ENCODE results near the gene TOP2A.
A peak's percentile ranks its signal among the peaks of the same experiment; 100 is the strongest.

The TOP2A gene

DNA sequence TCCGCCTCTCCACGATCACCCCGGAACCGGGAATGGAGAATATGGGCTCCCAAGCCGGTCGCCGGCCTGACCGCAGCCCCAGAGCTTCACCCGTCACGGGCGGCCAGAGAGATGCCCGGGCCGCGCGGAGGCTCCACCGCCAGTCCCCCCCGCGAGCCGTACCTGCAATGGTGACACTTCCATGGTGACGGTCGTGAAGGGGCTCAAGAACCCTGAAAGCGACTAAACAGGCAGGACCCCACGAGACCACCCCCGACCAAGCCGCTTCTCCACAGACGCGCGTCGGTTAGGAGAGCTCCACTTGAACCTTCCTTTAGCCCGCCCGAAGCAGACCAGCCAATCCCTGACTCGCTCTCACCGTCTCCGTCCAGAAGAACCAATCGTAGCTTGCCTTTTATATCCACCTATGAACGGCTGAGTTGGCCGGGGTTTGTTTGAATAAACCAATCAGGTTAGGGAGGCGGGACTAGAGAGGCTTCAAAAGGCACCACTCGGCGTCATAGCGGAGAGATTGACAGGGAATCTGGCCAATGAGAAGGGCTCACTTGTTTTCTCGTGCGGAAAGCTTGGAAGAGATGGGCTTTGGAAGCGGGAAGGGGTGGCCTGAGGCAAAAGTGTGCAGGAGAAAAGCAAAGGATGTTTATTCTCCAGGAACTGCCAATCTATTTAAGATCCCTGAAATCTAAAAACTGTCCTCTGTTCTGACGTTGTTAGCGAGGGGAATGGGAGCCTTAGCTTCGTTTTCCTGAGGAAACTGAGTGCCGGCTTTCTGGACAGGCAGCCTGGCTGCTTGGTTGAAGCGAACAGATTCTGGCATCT lies at the start of gene TOP2A:
Gene TOP2A, minus strand, starts transcription at position 288 of the 819 bp plus-strand sequence. Its CDS starts 105 bp downstream, at position 183.
- peaks cover 28% of the 10 kb centered on the region for H3K36me3 ChIP-seq (ENCODE audit: insufficient read depth, low read length)
- no peaks in the 10 kb centered on the region for H3K27me3 ChIP-seq (ENCODE audit: insufficient read depth, low read length)
- no peaks in the 10 kb centered on the region for H3K9me3 ChIP-seq (ENCODE audit: low read length)
- H2AFZ ChIP-seq (ENCODE audit: low read depth, low read length): peak within 1 kb of the TSS; percentile 91
- H3K4me1 ChIP-seq (ENCODE audit: insufficient read depth, low read length): peaks cover 27% of the 10 kb centered on the region
- H3K4me3 ChIP-seq (ENCODE audit: low read length): peak within 1 kb of the TSS; percentile 70

DNA sequence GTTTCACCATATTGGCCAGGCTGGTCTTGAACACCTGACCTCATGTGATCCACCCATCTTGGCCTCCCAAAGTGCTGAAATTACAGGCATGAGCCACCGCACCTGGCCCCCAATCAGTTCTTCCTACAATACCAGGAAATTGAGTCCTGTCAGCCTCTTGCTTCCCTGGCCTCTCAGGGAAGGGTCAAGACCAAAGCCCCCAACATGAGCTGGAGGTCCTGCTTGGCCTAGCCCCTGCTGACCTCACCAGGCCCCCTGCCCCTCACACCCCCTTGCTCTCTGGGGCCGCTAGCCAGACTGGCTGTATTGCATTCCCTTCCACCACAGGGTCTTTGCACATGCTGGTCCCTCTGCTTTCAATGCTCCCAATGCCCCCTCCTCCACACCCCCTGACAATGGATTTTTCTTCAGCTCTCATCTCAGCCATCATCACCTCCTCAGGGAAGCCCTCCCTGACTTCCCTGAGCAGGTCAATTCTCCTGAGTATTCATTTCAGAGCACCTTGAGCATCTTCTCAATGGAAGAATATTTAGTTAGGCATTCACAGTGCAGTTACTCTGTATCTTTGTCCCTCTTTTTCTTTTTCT lies 49.7 kb upstream of the TOP2A start:
- H3K9me3 ChIP-seq (ENCODE audit: low read length): peaks cover 6% of the 10 kb centered on the region
- no peak overlapping the region for H2AFZ ChIP-seq (ENCODE audit: low read depth, low read length)
- H3K27me3 ChIP-seq (ENCODE audit: insufficient read depth, low read length): no peaks in the 10 kb centered on the region
- peaks cover 13% of the 10 kb centered on the region for H3K4me1 ChIP-seq (ENCODE audit: insufficient read depth, low read length)
- no peaks in the 10 kb centered on the region for H3K36me3 ChIP-seq (ENCODE audit: insufficient read depth, low read length)
- H3K4me3 ChIP-seq (ENCODE audit: low read length): no peak overlapping the region

DNA sequence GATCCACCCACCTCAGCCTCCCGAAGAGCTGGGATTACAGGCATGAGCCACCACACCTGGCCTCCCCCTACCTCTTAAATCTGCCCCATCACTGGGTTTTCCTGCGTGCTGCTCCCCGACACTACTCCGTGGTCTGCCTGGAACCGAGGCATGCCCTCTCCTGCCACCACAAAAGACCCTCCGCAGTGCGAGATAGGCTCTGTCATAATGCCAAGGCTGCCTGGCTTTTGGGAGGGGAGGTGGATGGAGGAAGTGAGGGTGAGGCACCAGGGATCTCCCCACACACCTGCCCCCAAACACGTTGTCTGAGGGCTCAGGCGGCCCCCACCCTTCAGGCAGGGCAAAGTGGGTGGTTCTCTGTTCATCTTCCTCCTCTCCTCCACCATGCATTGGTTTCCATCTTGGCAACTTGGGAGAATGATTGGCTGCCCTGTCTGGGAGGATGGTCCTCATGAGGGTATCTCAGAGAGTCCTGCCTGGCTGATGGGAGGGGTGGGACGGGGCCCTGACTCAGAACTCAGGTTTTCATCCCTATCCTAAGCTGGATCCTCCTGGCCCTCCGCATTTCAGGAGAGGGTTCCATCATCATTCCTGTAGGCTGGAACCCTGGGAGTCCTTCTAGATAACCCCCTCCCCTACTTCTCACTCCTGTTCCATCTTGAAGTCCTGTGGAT lies 48.7 kb upstream of the TOP2A start:
- Histone ChIP-seq H3K4me1 (ENCODE audit: insufficient read depth, low read length) (peaks cover 15% of the 10 kb centered on the region), H3K36me3 (ENCODE audit: insufficient read depth, low read length) (no peaks in the 10 kb centered on the region), H2AFZ (ENCODE audit: low read depth, low read length) (no peak overlapping the region), H3K27me3 (ENCODE audit: insufficient read depth, low read length) (no peaks in the 10 kb centered on the region), H3K4me3 (ENCODE audit: low read length) (no peak overlapping the region), H3K9me3 (ENCODE audit: low read length) (no peaks in the 10 kb centered on the region)

- H3K4me3 ChIP-seq (ENCODE audit: low read length): no peak overlapping the region
- H2AFZ ChIP-seq (ENCODE audit: low read depth, low read length): no peak overlapping the region
- no peaks in the 10 kb centered on the region for H3K9me3 ChIP-seq (ENCODE audit: low read length)
- H3K27me3 ChIP-seq (ENCODE audit: insufficient read depth, low read length): no peaks in the 10 kb centered on the region
- peaks cover 10% of the 10 kb centered on the region for H3K4me1 ChIP-seq (ENCODE audit: insufficient read depth, low read length)
- H3K36me3 ChIP-seq (ENCODE audit: insufficient read depth, low read length): no peaks in the 10 kb centered on the region
These were observed 46.7 kb upstream of the TOP2A start for GRCh38 chr17:40464392-40464855.

- Histone ChIP-seq H3K4me1 (ENCODE audit: insufficient read depth, low read length) (peaks cover 10% of the 10 kb centered on the region), H3K4me3 (ENCODE audit: low read length) (no peak overlapping the region), H3K36me3 (ENCODE audit: insufficient read depth, low read length) (no peaks in the 10 kb centered on the region), H2AFZ (ENCODE audit: low read depth, low read length) (peak overlapping the region; percentile 28), H3K9me3 (ENCODE audit: low read length) (no peaks in the 10 kb centered on the region), H3K27me3 (ENCODE audit: insufficient read depth, low read length) (no peaks in the 10 kb centered on the region)
These were observed 45.4 kb upstream of the TOP2A start for GRCh38 chr17:40463122-40463550.

DNA sequence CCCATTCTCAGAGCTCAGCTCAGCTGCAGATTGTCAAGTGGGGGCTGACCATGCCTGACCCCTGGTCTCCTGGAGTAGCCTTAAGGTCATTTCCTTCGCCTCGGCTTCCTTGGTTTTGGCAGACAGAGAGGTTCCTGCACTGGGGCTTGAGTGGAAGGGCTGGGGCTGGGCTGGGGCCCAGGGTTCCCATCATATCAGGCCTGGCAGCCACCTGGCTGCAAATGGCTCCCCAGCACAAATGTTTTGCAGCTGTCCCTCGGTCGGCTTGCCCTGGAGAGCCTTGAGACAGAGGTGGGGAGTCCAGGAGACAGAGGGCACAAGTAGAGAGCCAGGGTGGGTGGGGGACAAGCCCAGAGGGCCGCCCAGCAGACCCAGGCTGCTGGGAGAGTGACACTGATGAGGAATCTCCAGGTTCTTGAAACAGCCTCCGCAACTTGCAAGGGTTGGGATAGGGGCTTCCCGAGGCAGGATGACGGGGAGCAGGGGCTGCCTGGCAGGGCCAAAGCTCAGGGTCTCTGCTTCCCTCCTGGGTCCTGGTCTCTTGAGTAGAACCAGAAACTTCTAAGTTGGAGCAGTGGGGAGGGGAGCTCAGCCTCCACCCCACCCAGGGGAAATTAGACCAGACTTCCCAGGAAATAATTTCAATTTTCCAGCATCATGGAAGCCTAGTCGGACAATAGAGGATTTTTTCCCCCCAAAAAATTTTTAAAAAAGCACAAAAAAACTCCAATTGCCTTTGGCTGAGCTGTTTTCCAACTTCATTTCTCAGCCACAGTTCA lies 44.8 kb upstream of the TOP2A start:
- Histone ChIP-seq H3K4me3 (ENCODE audit: low read length) (no peak overlapping the region), H3K27me3 (ENCODE audit: insufficient read depth, low read length) (no peaks in the 10 kb centered on the region), H2AFZ (ENCODE audit: low read depth, low read length) (peak overlapping the region; percentile 28), H3K4me1 (ENCODE audit: insufficient read depth, low read length) (peaks cover 10% of the 10 kb centered on the region), H3K36me3 (ENCODE audit: insufficient read depth, low read length) (no peaks in the 10 kb centered on the region), H3K9me3 (ENCODE audit: low read length) (no peaks in the 10 kb centered on the region)

DNA sequence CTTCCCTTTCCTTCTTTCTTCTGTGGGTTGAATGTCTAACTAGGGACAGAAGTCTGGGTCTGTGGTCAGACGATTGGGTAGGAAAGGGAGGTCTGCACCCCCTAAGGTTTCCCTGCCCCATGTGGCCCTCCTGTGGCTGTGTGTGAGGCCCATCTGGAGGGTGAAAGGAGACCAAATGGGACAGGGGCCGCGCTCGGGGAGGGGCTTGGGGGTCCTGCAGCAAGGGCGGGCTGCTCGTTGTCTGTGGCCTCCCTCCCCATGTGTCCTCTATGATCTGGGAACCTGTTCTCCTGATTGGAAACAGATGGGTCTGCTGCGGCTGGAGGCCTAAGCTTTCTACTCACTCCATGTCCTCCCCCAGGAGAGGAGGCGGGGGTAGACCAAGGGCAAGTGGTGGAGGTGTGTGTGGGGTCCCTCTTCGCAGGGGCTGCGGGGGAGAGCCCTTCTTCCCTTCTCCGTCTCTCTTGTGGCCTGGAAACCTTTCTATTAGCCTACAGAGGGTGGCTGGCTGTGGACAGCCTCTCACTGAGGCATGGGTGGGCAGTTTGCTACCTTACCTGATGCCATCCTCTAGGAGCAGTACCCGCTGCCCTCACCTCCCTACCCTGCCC lies 44.1 kb upstream of the TOP2A start:
- no peaks in the 10 kb centered on the region for H3K36me3 ChIP-seq (ENCODE audit: insufficient read depth, low read length)
- H3K4me1 ChIP-seq (ENCODE audit: insufficient read depth, low read length): peaks cover 10% of the 10 kb centered on the region
- no peaks in the 10 kb centered on the region for H3K9me3 ChIP-seq (ENCODE audit: low read length)
- H3K27me3 ChIP-seq (ENCODE audit: insufficient read depth, low read length): no peaks in the 10 kb centered on the region
- H3K4me3 ChIP-seq (ENCODE audit: low read length): no peak overlapping the region
- H2AFZ ChIP-seq (ENCODE audit: low read depth, low read length): no peak overlapping the region

- Histone ChIP-seq H2AFZ (ENCODE audit: low read depth, low read length) (no peak overlapping the region), H3K27me3 (ENCODE audit: insufficient read depth, low read length) (no peaks in the 10 kb centered on the region), H3K4me3 (ENCODE audit: low read length) (no peak overlapping the region), H3K4me1 (ENCODE audit: insufficient read depth, low read length) (peaks cover 10% of the 10 kb centered on the region), H3K36me3 (ENCODE audit: insufficient read depth, low read length) (no peaks in the 10 kb centered on the region), H3K9me3 (ENCODE audit: low read length) (no peaks in the 10 kb centered on the region)
These were observed 43.5 kb upstream of the TOP2A start for GRCh38 chr17:40460968-40461731.

DNA sequence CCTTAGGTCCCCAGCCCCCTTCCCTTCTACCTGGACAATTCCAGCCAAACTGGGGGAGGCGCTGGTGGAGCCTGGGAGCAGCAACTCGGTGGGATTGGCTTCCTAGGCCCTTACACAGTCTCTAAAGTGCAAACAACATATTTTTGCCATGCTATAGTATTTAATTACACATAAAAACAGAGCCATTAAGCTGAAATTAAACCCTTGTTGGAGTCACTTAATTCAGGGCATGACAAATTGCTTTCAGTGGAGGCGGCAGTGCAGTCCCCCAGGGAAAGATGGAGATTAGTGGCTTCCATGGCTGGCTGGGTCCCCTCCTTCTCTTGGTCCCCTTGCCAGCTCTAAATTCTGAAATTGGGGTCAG lies 42.9 kb upstream of the TOP2A start:
- H3K9me3 ChIP-seq (ENCODE audit: low read length): no peaks in the 10 kb centered on the region
- H3K36me3 ChIP-seq (ENCODE audit: insufficient read depth, low read length): no peaks in the 10 kb centered on the region
- H3K27me3 ChIP-seq (ENCODE audit: insufficient read depth, low read length): no peaks in the 10 kb centered on the region
- H3K4me3 ChIP-seq (ENCODE audit: low read length): no peak overlapping the region
- H2AFZ ChIP-seq (ENCODE audit: low read depth, low read length): no peak overlapping the region
- H3K4me1 ChIP-seq (ENCODE audit: insufficient read depth, low read length): peaks cover 10% of the 10 kb centered on the region

DNA sequence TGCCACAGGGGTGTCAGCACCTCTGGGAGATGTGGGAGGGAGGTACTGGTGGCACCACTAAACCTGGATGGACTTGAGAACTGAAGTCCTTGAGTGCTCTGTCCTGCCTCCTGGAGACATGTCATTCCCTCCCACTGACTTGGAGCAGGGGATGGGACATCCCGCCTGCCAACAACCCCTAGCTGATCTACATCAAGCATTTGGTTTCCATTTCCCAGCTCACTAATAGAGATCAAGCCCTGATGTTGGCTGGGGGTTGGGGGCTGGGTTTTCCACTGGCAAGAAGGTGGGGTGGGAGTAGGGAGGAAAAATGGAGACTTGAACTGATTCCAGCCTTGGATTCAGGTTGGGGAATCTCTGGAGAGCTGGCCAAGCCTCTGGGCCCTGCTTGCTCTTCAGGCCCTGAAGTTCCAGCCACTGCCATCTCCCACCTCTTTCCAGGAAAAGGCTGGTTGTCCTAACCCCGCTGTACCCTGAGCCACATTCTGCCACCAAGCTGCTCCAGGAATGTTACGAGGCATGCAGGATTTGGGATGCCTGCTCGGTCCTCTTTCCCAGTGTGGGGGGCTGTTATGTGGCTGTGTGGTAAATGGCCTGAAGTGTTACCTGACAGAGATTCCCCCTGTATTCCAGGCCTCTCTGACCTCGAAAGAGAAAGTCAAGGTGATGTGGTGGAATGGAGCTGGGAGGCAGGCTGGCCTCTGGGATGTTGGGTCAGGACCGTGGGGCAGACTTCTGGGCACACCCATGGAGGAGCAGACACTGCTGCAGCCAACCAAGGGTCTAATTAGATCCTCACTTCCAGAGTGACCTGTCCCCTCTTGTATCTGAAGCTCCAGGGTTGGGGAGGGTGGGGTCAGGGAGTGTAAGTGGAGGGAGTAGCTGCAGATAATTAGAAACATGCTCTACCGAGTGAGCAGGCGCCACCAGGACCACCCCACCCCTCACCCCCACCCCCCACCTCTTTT lies 42.2 kb upstream of the TOP2A start:
- H2AFZ ChIP-seq (ENCODE audit: low read depth, low read length): no peak overlapping the region
- no peaks in the 10 kb centered on the region for H3K36me3 ChIP-seq (ENCODE audit: insufficient read depth, low read length)
- no peaks in the 10 kb centered on the region for H3K27me3 ChIP-seq (ENCODE audit: insufficient read depth, low read length)
- H3K9me3 ChIP-seq (ENCODE audit: low read length): no peaks in the 10 kb centered on the region
- no peak overlapping the region for H3K4me3 ChIP-seq (ENCODE audit: low read length)
- H3K4me1 ChIP-seq (ENCODE audit: insufficient read depth, low read length): peaks cover 10% of the 10 kb centered on the region

GRCh38 chr17:40458851-40459482 lies 41.3 kb upstream of the TOP2A start:
- no peaks in the 10 kb centered on the region for H3K36me3 ChIP-seq (ENCODE audit: insufficient read depth, low read length)
- peaks cover 10% of the 10 kb centered on the region for H3K4me1 ChIP-seq (ENCODE audit: insufficient read depth, low read length)
- H3K27me3 ChIP-seq (ENCODE audit: insufficient read depth, low read length): no peaks in the 10 kb centered on the region
- H3K9me3 ChIP-seq (ENCODE audit: low read length): no peaks in the 10 kb centered on the region
- H2AFZ ChIP-seq (ENCODE audit: low read depth, low read length): no peak overlapping the region
- no peak overlapping the region for H3K4me3 ChIP-seq (ENCODE audit: low read length)
